ENCODE results near the gene KRTAP10-8. TPM values are rescaled to one million over a fixed set of nuclear protein-coding genes. Genes with fewer than 3 reads are reported as not detected.
"Not testable (repeated sequence)": the region's sequence is repeated elsewhere in the genome, so short reads cannot be mapped to it uniquely, and the experiment has no call there.

Gene KRTAP10-8
- total RNA-seq, 1 experiment from 2014 or later, result not detected

DNA sequence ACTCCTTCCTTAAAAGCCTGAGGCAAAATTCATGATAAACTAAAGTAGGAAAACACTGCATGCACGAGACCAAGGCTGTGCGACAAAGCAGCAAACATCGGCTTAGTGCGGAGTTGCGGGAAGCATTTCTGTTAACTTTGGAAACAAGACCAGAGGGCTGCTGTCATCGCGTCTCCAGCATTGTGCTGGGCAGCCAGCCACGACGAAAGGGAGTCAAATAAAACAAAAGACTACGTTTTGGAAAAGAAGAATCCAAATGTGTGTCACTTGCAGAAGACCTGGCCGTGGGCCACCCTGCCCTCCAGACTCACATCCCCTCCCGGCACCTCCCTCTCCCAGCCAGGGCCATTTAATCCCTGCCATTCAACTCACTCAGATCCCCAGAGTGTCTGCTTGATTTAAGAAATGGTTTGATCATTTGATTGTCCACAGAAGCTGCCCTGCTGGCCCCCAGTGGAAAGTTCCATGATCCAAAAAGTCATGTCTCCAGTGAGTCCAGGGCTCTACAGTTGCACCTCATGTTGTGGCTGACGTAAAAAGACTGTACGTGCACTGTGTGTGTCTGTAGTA is 31.9 kb downstream of the KRTAP10-8 start:
- DNase-seq (ENCODE audit: low read depth), result no peak

DNA sequence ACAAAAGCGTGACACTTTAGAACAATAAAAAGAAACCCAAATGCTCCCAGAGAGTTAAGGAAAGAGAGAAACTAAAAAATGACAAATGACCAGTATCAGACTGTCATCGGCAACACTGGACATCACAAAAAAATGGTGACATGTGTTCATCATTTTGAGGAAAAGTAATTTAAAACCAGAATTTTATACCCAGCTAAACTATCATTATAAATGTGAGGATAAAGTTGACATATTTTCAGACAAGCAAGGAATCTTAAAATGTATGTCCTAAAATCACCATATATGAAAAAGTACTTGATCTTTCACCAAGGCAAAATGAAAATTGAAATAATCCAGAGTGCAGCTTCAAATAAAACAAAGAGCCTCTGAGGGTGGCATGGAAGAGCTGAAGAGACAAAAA is 33.0 kb downstream of the KRTAP10-8 start:
- no peak for DNase-seq (ENCODE audit: low read depth)

DNA sequence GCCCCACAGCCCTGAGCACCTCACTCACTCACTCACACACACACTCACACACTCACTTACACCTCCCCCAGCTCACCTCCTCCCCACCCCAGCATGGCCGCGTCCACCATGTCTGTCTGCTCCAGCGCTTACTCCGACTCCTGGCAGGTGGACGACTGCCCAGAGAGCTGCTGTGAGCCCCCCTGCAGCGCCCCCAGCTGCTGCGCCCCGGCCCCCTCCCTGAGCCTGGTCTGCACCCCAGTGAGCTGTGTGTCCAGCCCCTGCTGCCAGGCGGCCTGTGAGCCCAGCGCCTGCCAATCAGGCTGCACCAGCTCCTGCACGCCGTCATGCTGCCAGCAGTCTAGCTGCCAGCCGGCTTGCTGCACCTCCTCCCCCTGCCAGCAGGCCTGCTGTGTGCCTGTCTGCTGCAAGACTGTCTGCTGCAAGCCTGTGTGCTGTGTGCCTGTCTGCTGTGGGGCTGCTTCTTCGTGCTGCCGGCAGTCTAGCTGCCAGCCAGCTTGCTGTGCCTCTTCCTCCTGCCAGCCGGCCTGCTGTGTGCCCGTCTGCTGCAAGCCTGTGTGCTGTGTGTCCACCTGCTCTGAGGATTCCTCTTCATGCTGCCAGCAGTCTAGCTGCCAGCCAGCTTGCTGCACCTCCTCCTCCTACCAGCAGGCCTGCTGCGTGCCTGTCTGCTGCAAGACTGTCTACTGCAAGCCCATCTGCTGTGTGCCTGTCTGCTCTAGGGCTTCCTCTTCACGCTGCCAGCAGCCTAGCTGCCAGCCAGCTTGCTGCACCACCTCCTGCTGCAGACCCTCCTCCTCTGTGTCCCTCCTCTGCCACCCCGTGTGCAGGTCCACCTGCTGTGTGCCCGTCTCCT is 34.7 kb downstream of the KRTAP10-8 start, which contains the start of gene KRTAP10-11:
Gene KRTAP10-11 (plus strand): TSS at position 49 of the 856 bp plus-strand sequence. CDS start 45 bp downstream, at position 94.
- DNase-seq (ENCODE audit: low read depth), result not testable (repeated sequence)

DNA sequence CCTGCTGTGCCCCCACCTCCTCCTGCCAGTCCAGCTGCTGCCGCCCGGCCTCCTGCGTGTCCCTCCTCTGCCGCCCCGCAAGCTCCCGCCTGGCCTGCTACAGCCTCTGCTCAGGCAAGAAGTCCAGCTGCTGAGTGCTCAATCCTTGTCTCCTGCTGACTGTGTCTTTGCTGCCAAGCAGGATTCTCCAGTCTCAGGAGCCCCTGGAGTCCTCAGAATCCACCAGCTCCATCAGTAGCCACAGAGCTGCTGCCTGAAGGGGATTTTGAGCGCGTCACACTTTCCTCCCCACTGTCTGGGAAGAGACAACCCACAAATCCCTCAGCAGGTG is 35.3 kb downstream of the KRTAP10-8 start:
- DNase-seq (ENCODE audit: low read depth), result no peak

DNA sequence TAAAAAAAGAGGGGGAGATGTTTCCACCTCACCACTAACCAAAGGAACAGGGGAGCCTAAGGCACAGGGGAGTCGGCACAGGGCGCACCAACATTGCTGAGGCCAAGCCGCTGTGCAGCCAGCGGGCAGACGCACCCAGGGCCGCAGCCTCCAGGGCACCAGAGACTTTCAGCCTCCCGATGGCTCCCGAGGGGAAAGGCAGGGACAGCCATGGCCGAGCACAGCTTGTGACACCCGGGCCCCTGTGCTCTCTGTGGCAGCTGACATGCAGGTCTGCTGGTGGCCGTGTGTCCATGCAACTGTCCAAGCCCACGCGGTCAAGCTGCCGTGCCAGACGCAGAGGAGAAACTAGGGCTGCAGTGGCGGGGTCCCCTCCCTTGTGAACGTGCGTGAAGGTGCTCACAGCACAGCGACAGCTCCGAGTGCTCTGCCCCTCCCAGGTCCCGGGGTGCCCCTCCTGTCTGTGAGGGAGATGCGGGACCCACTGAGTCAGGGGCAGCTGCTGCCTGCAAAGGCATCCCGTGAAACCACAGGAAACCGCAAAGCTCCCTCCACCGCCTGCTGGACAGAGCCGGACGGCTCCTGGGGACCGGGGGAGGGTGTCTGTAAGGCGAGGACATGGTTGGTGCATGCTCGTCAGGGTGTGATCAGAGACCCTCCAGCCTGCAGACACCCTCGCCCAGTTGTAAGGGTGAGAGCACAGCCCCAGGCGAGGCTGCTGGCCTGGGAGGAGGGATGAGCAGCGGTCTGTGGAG is 36.9 kb downstream of the KRTAP10-8 start:
- no peak for DNase-seq (ENCODE audit: low read depth)

DNA sequence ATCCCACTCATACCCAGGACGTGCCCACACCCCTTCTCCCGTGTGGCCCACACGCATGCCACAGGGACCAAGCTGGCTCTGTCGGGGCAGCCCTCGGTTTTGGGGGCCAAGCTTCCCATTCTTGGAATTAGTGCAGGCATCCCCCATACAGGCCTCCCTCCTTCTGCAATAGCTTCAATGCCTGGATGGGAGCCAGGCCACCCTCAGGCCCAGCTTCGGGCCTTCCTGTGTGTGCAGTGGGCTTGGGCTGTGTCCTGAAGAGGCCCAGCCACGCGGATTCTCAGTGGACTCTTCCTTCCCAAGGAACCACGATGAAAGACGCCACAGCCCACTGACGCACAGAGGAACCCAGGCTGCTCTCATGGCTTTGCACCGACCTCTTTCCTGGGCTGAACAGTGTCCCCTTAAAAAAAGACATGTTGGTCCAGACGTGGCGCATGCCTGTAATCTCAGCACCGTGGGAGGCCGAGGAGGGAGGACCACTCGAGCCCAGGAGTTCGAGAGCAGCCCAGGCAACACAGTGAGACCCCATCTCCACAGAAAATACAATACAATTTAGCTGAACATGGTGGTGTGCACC is 37.7 kb downstream of the KRTAP10-8 start:
- no peak for DNase-seq (ENCODE audit: low read depth)

DNA sequence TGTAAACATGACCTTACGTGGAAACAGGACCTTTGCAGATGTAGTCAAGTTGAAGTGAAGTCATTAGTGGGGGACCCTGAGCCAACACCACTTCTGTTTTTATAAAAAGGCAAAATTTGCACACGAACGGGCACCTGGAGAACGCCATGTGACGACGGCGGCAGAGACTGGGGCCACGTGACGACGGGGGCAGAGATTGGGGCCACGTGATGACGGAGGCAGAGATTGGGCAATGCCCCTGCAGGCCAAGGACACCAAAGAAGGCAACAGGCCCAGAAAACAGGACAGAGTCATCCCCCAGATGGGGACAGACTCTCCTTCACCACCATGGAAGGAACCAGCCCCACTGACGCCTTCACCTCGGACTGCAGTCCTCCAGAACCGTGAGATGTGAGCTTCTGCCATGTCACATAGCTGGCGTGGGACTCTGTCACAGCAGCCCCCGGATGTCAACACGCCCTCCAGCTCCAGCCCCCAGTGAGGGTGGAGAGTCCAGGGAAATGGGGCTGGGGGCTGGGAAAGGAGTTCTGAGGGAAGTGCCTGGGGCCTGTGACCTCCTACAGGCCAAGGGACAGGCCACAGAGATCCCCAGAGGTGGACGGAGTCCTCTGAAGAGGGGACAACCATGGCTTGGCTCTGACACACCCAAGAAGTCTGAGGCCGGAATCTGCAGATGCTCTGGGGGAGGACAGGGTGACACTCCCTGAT is 38.5 kb downstream of the KRTAP10-8 start:
- no peak for DNase-seq (ENCODE audit: low read depth)

DNA sequence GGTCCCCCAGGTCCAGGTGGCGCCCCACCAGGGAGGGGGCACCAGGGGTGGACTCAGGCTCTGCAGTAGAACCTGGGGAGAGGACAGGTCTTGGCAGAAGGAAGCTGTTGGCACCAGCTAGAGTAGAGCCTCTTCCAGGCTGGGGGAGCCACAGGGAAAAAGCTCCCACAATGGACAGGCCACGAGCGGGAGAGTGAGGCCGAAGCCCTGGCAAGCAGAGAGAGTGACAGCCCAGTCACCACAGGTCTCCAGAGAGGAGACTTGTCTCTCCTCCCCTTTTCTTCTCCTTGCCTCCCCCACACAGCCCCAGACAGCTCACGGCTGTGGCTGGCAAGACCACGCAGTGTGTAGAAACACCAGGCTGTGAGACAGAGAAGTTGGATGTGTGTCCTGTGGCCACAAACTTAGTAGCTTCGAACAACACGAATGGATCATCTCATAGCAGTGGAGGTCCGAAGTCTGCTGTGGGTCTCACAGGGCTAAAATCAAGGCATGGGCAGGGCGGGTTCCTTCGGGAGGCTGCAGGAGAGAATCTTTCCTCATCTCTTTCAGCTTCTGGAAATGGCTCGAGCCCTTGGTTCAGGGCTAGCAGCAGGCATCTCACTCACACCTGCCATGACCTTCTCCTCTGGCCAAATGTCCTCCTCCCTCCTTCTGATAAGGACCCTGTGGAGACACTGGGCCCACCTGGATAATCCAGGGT is 39.2 kb downstream of the KRTAP10-8 start:
- no peak for DNase-seq (ENCODE audit: low read depth)

DNA sequence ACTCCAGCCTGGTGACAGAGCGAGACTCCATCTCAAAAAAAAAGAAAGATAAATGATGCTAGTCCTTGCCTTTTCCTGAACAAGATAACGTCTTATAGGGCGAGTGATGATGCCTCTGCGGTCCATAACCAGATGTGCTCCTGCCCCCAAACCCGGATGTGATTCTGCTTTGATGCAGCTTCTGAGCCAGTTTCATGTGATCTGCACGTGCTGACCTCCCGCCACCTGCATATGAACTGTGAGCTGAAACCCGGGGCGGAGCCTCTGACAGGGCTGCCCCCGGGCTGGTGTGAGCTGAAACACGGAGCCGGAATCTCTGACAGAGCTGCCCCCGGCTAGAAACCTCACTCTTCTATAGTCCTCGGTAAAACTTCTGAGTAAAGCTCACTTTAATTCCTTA is 41.2 kb downstream of the KRTAP10-8 start:
- peak; percentile 24 for DNase-seq (ENCODE audit: low read depth)

DNA sequence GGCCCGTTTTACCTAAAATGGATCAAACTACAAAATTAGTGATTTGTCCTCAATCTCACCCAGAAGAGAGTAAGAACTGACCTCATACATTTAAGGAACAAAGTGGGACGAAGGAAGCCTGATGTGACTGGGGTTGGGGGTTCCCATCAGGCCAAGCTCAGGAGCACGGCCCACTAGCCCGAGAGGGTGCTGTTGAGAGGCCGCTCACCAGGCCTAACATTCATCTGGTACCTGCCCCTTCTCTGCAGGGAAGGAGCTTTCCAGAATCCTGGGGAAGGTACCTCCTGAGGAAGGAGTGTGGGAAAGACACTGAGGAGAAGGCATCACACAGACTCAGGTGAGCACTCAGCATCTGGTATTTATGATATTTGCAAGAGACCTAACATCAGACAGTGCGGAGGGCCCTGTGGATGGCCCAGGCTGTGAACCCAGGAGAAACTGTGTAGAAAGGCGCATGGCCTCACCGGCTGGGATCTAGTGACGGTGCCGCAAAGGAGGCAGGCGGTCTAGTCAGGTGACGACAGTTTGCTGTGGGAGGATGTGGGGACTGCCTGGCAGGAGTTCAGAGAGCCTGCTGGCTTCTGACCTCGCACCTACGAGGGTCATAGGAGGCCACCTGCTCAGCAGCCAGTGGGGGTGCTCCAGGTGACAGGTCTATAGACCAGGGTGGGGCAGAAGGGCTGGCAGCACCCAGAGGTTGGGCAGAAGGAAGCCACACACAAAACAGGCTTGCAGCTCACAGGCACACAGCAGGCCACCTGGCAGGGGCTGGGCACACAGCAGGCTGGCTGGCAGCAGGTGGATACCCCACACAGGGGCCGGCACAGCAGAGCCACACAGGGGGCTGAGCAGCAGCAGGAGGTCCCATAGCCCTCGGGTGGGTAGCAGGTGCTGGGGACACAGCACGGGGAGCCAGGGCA is 42.0 kb downstream of the KRTAP10-8 start:
- no peak for DNase-seq (ENCODE audit: low read depth)

DNA sequence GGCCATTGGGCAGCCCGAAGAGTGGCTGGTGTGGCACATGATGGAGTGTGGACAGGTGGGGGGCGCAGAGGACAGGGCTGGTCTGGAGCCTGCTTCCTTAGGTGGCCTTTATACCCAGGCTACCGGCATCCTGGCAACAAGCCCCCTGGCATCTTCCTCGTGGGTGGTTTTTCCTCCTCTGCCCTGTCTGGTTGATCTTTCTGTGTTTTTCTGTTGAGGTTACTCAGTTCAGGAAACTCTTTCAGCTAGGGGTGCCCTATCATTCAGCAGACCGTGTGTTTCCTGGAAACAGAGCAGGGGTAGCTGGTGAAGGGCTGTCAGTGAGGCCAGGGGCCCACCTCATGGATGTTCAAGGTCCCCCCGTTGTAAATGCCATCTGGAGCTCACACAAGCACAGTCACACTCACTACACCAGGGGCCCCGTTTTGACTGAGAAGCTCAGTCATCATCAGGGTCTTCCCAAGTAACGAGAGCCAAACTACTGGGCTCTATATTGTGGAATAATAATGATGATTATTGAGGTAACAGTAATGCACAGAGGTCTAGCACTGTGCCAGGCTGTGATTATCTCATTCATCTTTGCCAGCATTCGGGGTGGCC is 42.8 kb downstream of the KRTAP10-8 start, which contains the start of gene KRTAP12-4:
Gene KRTAP12-4 (minus strand): TSS at position 84 of the 600 bp plus-strand sequence. CDS start 45 bp downstream, at position 39.
- DNase-seq (ENCODE audit: low read depth), result no peak

DNA sequence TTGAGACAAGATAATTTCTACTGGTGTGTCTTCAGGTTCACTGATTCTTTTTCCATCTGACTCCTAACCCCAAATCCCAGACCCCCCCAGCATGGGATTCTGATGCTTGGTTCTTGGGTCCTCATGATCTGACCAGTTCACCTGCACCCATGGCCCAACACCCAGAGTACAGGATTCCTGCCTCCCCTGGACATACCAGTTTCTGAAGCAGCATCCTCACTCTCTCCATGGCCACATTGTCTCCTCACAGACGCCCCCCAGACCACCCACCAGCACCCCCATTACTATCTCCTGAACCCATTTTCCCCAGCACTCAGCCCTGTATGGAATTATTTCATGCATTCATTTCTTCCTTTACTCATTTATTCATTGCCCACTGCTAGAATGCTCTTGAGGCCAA is 45.0 kb downstream of the KRTAP10-8 start:
- no peak for DNase-seq (ENCODE audit: low read depth)

DNA sequence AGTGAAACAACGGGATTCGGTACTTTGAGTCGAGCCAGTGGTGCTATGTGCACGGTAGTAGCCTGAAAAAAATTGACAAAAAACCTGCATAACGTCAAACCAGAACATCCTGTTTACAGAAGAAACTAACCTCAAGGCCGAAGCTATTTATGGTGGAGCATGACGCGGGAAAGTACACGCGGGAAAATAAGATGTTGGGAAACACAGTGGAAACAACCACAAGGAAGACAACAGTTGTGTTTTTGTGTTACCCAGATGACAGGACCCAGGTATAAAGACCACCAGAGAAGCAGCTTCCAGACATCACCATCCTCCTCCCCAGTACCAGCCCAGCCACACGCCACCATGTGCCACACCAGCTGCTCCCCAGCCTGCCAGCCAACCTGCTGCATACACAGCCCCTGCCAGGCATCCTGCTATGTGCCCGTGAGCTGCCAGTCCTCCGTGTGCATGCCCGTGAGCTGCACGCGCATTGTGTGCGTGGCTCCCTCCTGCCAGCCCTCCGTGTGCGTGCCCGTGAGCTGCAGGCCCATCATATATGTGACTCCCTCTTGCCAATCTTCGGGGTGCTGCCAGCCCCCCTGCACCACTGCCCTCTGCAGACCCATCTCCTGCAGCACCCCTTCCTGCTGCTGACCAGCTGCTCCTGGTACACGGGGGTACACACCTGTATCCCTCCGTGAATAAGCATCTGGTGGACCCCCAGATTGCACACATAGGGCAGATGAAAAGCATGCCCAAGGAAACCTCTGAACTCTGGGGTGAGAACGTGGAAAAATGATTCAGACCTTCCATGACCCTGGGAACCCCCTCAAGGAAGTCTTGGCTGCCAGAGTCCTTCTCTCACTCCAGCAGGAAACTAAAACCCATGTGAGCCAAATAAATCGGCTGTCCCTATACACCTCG is 46.0 kb downstream of the KRTAP10-8 start, which contains the start of gene KRTAP12-3:
Gene KRTAP12-3 (plus strand): TSS at position 298 of the 906 bp plus-strand sequence. CDS start 48 bp downstream, at position 346.
- no peak for DNase-seq (ENCODE audit: low read depth)

DNA sequence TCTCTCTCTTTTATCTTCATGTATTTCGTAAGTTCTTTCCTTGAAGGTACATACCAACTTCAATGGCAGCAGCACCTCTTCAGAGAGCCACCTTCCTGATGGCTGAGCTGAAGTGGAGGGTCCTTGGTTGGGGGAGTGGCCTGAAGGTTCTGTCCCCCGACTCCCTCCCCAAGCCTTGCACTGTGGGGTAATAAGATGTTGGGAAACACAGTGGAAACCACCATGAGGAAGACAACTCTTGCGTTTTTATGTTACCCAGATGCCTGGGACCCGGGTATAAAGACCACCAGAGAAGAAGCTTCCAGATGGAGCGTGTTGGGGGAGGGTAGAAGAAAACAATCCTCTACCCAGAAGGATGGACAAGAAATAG is 46.6 kb downstream of the KRTAP10-8 start:
- no peak for DNase-seq (ENCODE audit: low read depth)

DNA sequence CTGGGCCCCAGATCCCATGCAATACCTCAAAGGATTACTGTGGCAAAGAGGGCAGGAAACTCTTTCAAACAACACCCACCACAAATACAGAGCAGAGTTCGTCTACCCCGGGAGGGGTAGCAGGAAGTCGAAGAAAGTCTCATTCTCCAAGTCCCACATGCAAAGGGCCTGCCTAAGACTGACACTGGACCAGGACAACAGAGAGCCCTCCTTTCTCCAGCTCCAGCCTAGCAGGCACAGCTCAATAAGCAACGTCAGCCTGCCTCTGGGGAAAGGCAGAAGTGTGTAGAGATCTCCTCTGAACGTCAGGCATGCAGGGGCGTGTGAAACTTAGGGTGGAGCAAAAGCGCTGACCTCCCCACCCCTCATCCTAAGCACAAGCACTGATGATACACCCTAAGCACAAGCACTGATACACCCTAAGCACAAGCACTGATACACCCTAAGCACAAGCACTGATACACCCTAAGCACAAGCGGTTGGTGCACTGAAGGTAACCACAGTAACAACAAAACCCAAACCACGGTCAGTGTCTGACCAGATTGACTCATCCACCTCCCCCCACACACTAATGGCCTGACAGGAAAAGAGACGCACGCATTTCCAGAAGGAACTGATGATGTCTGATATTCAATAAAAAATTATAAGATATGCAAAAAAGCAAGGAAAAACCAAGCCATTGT is 47.2 kb downstream of the KRTAP10-8 start:
- no peak for DNase-seq (ENCODE audit: low read depth)

DNA sequence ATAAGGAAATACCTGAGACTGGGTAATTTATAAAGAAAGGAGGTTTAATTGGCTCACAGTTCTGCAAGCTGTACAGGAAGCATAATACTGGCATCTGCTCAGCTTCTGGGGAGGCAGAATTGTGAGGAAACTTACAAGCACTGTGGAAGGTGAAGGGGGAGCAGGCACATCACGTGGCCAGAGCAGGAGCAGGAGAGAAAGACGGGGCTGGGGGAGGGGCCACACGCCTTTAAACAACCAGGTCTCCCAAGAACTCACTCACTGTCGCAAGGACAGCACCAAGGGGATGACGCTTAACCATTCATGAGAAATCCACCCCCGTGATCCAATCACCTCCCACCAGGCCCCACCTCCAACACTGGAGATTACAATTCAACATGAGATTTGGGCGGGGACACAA is 49.7 kb downstream of the KRTAP10-8 start:
- DNase-seq (ENCODE audit: low read depth), result not testable (repeated sequence)
